CD14-positive monocyte (primary cell): ENCODE results near the gene KIRREL3. TPM values are rescaled to one million over a fixed set of nuclear protein-coding genes. Genes with fewer than 3 reads are reported as not detected.

Experiments used
- DNase-seq, 3 donors: peaks; one replicate each; pipeline ENCODE4 v3.0.0-alpha.2; 2011 to 2022
- H2AFZ ChIP-seq: 2 replicates; pipeline ENCODE4 v1.6.0; 2012; ENCODE audit warnings: mild to moderate bottlenecking, low read depth, low read length, inconsistent platforms; ENCODE audit not compliant: insufficient read depth, poor library complexity, severe bottlenecking
- H3K27ac ChIP-seq, 2 donors: 1 replicate in 1 of 2; 2 replicates in 1 of 2; pipeline ENCODE4 v1.5.1; 2012 to 2013; ENCODE audit warnings: low read length in 2 of 2, control low read depth in 1 of 2, inconsistent platforms in 1 of 2, low read depth in 1 of 2, mild to moderate bottlenecking in 1 of 2
- H3K27me3 ChIP-seq, 2 donors: one replicate each; pipeline versions ENCODE4 v1.6.0 to v1.6.1; 2011 to 2013; ENCODE audit warnings: low read length in 2 of 2; ENCODE audit not compliant: control insufficient read depth in 2 of 2, insufficient read depth in 2 of 2
- H3K36me3 ChIP-seq, 2 donors: replicated peaks in 1 of 2; 1 replicate in 1 of 2; 2 replicates in 1 of 2; pipeline versions ENCODE4 v1.5.1 to v1.6.1; 2012 to 2013; ENCODE audit warnings: low read length in 2 of 2, control low read depth in 1 of 2, inconsistent platforms in 1 of 2, mild to moderate bottlenecking in 1 of 2; ENCODE audit not compliant: insufficient read depth in 2 of 2, control insufficient read depth in 1 of 2
- H3K4me1 ChIP-seq, 2 donors: 1 replicate in 1 of 2; 2 replicates in 1 of 2; pipeline versions ENCODE4 v1.5.1 to v1.6.1; 2012 to 2013; ENCODE audit warnings: low read length in 2 of 2, control low read depth in 1 of 2, inconsistent platforms in 1 of 2, mild to moderate bottlenecking in 1 of 2, moderate library complexity in 1 of 2; ENCODE audit not compliant: insufficient read depth in 2 of 2, control insufficient read depth in 1 of 2
- H3K4me2 ChIP-seq: replicated peaks from 2 replicates; pipeline ENCODE3; 2012; ENCODE audit warnings: low read length, moderate library complexity, mild to moderate bottlenecking; ENCODE audit not compliant: poor library complexity, severe bottlenecking; ENCODE audit errors: extremely low read depth
- H3K4me3 ChIP-seq, 3 experiments: fragments of 200-600 bp in 1 of 3; sonication (generic) in 1 of 3; replicated peaks in 1 of 3; 1 replicate in 2 of 3; 2 replicates in 1 of 3; pipeline ENCODE4 v1.5.1; 2011 to 2013; ENCODE audit warnings: low read length in 3 of 3, mild to moderate bottlenecking in 3 of 3, control low read depth in 2 of 3, low read depth in 2 of 3, inconsistent platforms in 1 of 3, moderate library complexity in 1 of 3
- H3K79me2 ChIP-seq: 2 replicates; pipeline ENCODE4 v1.6.0; 2012; ENCODE audit warnings: mild to moderate bottlenecking, control low read depth, inconsistent platforms, low read length, moderate library complexity; ENCODE audit not compliant: insufficient read depth
- H3K9ac ChIP-seq: 2 replicates; pipeline ENCODE4 v1.6.0; 2017; ENCODE audit warnings: low read length, mild to moderate bottlenecking; ENCODE audit not compliant: insufficient read depth, poor library complexity, severe bottlenecking
- H3K9me3 ChIP-seq, 2 donors: replicated peaks in 1 of 2; 1 replicate in 1 of 2; 2 replicates in 1 of 2; pipeline versions ENCODE4 v1.5.1 to v1.6.1; 2012 to 2013; ENCODE audit warnings: low read length in 2 of 2, control low read depth in 1 of 2; ENCODE audit not compliant: control insufficient read depth in 1 of 2, insufficient read depth in 1 of 2
- H4K20me1 ChIP-seq: 2 replicates; pipeline ENCODE4 v1.6.0; 2012; ENCODE audit warnings: mild to moderate bottlenecking, low read length, control low read depth, moderate library complexity; ENCODE audit not compliant: insufficient read depth
- H3K27ac Mint-ChIP-seq, 7 donors: one replicate each; pipeline ENCODE4 v1.8.0; 2020; ENCODE audit warnings: mild to moderate bottlenecking in 7 of 7, mixed read lengths in 7 of 7, moderate library complexity in 6 of 7, inconsistent platforms in 2 of 7
- H3K27me3 Mint-ChIP-seq, 3 donors: one replicate each; pipeline ENCODE4 v1.8.0; 2021 to 2022; ENCODE audit warnings: low read depth in 3 of 3, mild to moderate bottlenecking in 3 of 3, mixed read lengths in 3 of 3, moderate library complexity in 3 of 3, inconsistent platforms in 1 of 3
- H3K36me3 Mint-ChIP-seq, 2 donors: one replicate each; pipeline ENCODE4 v1.8.0; 2020; ENCODE audit warnings: mixed read lengths in 2 of 2, inconsistent platforms in 1 of 2, mild to moderate bottlenecking in 1 of 2
- H3K4me1 Mint-ChIP-seq: one replicate; pipeline ENCODE4 v1.8.0; 2020; ENCODE audit warnings: mild to moderate bottlenecking, mixed read lengths
- H3K4me3 Mint-ChIP-seq, 2 donors: one replicate each; pipeline ENCODE4 v1.8.0; 2020; ENCODE audit warnings: mild to moderate bottlenecking in 2 of 2, mixed read lengths in 2 of 2, moderate library complexity in 1 of 2
- H3K9me3 Mint-ChIP-seq, 7 donors: one replicate each; pipeline ENCODE4 v1.8.0; 2020 to 2022; ENCODE audit warnings: mixed read lengths in 7 of 7, mild to moderate bottlenecking in 6 of 7, moderate library complexity in 6 of 7, inconsistent platforms in 2 of 7
- WGBS: methylation state at CpG from one replicate; pipeline ENCODE4 v1.1.5; 2013; ENCODE audit warnings: missing lambda C conversion rate; ENCODE audit not compliant: insufficient coverage; 5-methylcytosine and 5-hydroxymethylcytosine counted together
- intact Hi-C, 2 donors: fragments of 100-400 bp; cut with micrococcal nuclease; formaldehyde crosslinking; loops; one replicate each; pipeline versions ENCODE4 v1.15.0 to v1.15.1; 2023
- polyA plus RNA-seq, 3 donors: library from polyadenylated mRNA; depleted of rRNA in 1 of 3; unstranded in 2 of 3; stranded (reverse) in 1 of 3; fragments of 300-500 nt in 2 of 3; fragments of >200 nt in 1 of 3; fragmentation: Illumina TruSeq in 2 of 3; gene quantifications; 1 replicate in 2 of 3; 2 replicates in 1 of 3; pipeline ENCODE4 v1.2.3, GENCODE V29; 2012 to 2021
- TF ChIP-seq, protein P1 (sequence below): fragments of 200-600 bp; IDR thresholded peaks from one replicate; pipeline ENCODE4 v1.8.0; 2022; ENCODE audit warnings: antibody characterized with exemption, mild to moderate bottlenecking

KIRREL3 gene
- polyA plus RNA-seq, 3 donors = not detected

GRCh38 chr11:126585388-126585773 is 415.2 kb downstream of the KIRREL3 start:
- Mint-ChIP-seq H3K27ac (no peak overlapping the region), H3K27me3 (peaks cover 0 to 3% (median 2%) of the 10 kb centered on the region in 3 donors), H3K4me3 (no peak overlapping the region), H3K4me1 (no peaks in the 10 kb centered on the region), H3K36me3 (no peaks in the 10 kb centered on the region), H3K9me3 (no peaks in the 10 kb centered on the region)
- Histone ChIP-seq H4K20me1 (no peaks in the 10 kb centered on the region), H3K79me2 (no peaks in the 10 kb centered on the region), H3K9me3 (no peaks in the 10 kb centered on the region), H3K4me3 (no peak overlapping the region), H3K9ac (no peak overlapping the region), H3K36me3 (no peaks in the 10 kb centered on the region), H3K27ac (no peak overlapping the region), H3K4me2 (no peak overlapping the region), H2AFZ (no peak overlapping the region), H3K27me3 (no peaks in the 10 kb centered on the region), H3K4me1 (no peaks in the 10 kb centered on the region)
- intact Hi-C loops = no loop called here
- no peak for DNase-seq
- TF ChIP-seq, protein P1, sequence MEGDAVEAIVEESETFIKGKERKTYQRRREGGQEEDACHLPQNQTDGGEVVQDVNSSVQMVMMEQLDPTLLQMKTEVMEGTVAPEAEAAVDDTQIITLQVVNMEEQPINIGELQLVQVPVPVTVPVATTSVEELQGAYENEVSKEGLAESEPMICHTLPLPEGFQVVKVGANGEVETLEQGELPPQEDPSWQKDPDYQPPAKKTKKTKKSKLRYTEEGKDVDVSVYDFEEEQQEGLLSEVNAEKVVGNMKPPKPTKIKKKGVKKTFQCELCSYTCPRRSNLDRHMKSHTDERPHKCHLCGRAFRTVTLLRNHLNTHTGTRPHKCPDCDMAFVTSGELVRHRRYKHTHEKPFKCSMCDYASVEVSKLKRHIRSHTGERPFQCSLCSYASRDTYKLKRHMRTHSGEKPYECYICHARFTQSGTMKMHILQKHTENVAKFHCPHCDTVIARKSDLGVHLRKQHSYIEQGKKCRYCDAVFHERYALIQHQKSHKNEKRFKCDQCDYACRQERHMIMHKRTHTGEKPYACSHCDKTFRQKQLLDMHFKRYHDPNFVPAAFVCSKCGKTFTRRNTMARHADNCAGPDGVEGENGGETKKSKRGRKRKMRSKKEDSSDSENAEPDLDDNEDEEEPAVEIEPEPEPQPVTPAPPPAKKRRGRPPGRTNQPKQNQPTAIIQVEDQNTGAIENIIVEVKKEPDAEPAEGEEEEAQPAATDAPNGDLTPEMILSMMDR = no peak
- WGBS = 85% methylated on average over 17 of the region's 20 CpGs

- no peaks in the 10 kb centered on the region for H3K9me3 Mint-ChIP-seq
- H3K4me1 Mint-ChIP-seq = no peaks in the 10 kb centered on the region
- 89% methylated on average over 20 of the region's 26 CpGs for WGBS
- Histone ChIP-seq H3K9me3 (no peaks in the 10 kb centered on the region), H4K20me1 (no peaks in the 10 kb centered on the region), H3K27me3 (no peaks in the 10 kb centered on the region), H3K4me2 (no peak overlapping the region), H2AFZ (no peak overlapping the region), H3K4me1 (no peaks in the 10 kb centered on the region), H3K9ac (no peak overlapping the region), H3K27ac (no peak overlapping the region), H3K36me3 (no peaks in the 10 kb centered on the region), H3K4me3 (no peak overlapping the region), H3K79me2 (no peaks in the 10 kb centered on the region)
- TF ChIP-seq, protein P1 = no peak
- no peak for DNase-seq
- H3K27ac Mint-ChIP-seq = no peak overlapping the region
- intact Hi-C loops = no loop called here
- no peak overlapping the region for H3K4me3 Mint-ChIP-seq
- no peaks in the 10 kb centered on the region for H3K36me3 Mint-ChIP-seq
- peaks cover 2 to 5% (median 3%) of the 10 kb centered on the region in 3 donors for H3K27me3 Mint-ChIP-seq
Observed at GRCh38 chr11:126583594-126584427, 416.8 kb downstream of the KIRREL3 start.
